Suprapubic skin (tissue), 4 donors: ENCODE results near the gene ADGRE3.

ENCODE experiments used
- EP300 ChIP-seq: sonication (generic); formaldehyde crosslinking; IDR thresholded peaks from one replicate; pipeline ENCODE4 v1.6.1; 2017; ENCODE audit warnings: antibody characterized with exemption
- POLR2A ChIP-seq, 2 donors: fragments of 450-650 bp; IDR thresholded peaks; one replicate each; pipeline ENCODE4 v1.6.1; 2017; ENCODE audit warnings: antibody characterized with exemption in 2 of 2, mild to moderate bottlenecking in 2 of 2, moderate library complexity in 2 of 2
- POLR2AphosphoS5 ChIP-seq, 3 donors: sonication (generic); formaldehyde crosslinking; IDR thresholded peaks; one replicate each; pipeline ENCODE4 v1.6.1; 2017; ENCODE audit warnings: antibody characterized with exemption in 3 of 3
- TF ChIP-seq, protein P1 (sequence below), 2 donors: fragments of 200-600 bp in 1 of 2; fragments of 450-650 bp in 1 of 2; sonication (generic) in 1 of 2; IDR thresholded peaks; one replicate each; pipeline ENCODE4 v1.5.1; 2016 to 2019; ENCODE audit warnings: antibody characterized with exemption in 2 of 2, mild to moderate bottlenecking in 1 of 2, moderate library complexity in 1 of 2

DNA sequence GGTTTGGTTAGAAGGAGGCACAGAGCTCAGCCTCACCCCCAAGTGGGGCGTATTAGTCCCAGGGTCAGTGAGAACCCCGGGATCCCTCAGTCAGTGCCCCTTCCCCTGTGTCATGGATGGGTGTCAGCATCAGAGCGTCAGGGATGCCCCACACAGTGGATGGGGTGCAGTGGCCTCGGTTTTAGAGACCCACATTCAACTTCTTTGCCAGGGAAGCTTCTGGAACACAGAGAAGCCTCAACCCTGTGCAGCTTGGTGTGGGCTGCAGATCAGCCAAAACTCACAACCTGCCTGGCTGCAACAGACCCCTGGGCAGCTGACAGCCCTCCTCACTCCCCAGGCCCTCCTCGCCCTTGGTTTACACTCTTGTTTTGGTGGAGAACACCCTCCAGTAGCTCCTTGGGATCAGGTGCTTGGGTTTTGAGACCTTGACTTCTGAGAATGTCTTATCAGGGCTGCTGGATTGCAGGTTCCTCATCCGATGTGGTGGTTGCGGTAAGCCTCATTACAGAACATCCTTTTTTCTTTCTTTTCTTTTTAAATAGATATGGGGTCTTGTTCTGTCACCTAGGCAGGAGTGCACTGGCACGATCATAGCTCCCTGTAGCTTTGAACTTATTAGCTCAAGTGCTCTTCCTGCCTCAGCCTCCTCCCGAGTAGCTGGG is 26.2 kb upstream of the ADGRE3 start:
- TF ChIP-seq, protein P1, sequence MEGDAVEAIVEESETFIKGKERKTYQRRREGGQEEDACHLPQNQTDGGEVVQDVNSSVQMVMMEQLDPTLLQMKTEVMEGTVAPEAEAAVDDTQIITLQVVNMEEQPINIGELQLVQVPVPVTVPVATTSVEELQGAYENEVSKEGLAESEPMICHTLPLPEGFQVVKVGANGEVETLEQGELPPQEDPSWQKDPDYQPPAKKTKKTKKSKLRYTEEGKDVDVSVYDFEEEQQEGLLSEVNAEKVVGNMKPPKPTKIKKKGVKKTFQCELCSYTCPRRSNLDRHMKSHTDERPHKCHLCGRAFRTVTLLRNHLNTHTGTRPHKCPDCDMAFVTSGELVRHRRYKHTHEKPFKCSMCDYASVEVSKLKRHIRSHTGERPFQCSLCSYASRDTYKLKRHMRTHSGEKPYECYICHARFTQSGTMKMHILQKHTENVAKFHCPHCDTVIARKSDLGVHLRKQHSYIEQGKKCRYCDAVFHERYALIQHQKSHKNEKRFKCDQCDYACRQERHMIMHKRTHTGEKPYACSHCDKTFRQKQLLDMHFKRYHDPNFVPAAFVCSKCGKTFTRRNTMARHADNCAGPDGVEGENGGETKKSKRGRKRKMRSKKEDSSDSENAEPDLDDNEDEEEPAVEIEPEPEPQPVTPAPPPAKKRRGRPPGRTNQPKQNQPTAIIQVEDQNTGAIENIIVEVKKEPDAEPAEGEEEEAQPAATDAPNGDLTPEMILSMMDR (IDR thresholded peaks at IDR 0.05): no peak
- TF ChIP-seq POLR2A (IDR thresholded peaks at IDR 0.05) (no peak), POLR2AphosphoS5 (IDR thresholded peaks at IDR 0.05) (no peak), EP300 (no peak)
